ENCODE measurements around the gene DPF3.

DNA sequence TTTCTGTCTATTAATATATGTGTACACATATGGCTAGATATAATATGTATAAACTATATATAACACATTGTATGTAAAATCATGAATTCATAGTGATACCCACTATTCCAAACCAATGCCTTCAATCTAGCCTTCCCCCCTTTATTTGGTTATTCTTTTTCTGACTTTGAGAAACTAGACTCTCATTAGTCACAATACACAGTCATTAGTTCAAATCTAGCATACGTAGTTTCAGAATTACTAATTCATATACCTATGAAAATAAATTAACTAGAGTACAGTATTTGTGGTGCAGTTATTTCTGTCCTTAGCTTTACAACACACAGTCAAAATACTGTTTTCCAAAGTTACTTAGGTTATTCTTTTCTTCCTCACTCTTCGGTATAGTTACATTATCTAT, 268.2 kb downstream of the DPF3 start:
- TF ChIP-seq CTCF (IDR thresholded peaks at IDR 0.05; ENCODE audit: low read length): no peak
- TF ChIP-seq EZH2 (optimal IDR thresholded peaks at IDR 0.05; ENCODE audit: low read depth, low read length): no peak
- no peak for TF ChIP-seq EZH2phosphoT487 (IDR thresholded peaks at IDR 0.05; ENCODE audit: low read length)
